Tibial nerve (tissue), 4 donors: Measurements from ENCODE around the gene CDHR5. TPM values are rescaled to one million over a fixed set of nuclear protein-coding genes. Genes with fewer than 3 reads are reported as not detected.

ENCODE experiments used
- DNase-seq, 2 donors: peaks; one replicate each; pipeline ENCODE4 v3.0.0-alpha.2; 2019; ENCODE audit warnings: low spot score in 2 of 2
- H3K27ac ChIP-seq, 4 donors: fragments of 200-600 bp; sonication (generic) in 3 of 4; one replicate each; pipeline ENCODE4 v1.5.1; 2017 to 2019; ENCODE audit warnings: mild to moderate bottlenecking in 1 of 4
- H3K27me3 ChIP-seq, 2 donors: fragments of 200-600 bp; sonication (generic) in 1 of 2; one replicate each; pipeline versions ENCODE4 v1.5.1 to v1.6.0; 2017 to 2019
- H3K36me3 ChIP-seq, 3 donors: fragments of 200-600 bp; sonication (generic); one replicate each; pipeline ENCODE4 v1.5.1; 2018 to 2019
- H3K4me1 ChIP-seq, 4 donors: fragments of 200-600 bp; sonication (generic) in 3 of 4; one replicate each; pipeline ENCODE4 v1.5.1; 2017 to 2019
- H3K4me3 ChIP-seq, 4 donors: fragments of 200-600 bp; sonication (generic) in 3 of 4; one replicate each; pipeline ENCODE4 v1.5.1; 2017 to 2019; ENCODE audit warnings: mild to moderate bottlenecking in 1 of 4, moderate library complexity in 1 of 4
- H3K9me3 ChIP-seq, 4 donors: fragments of 200-600 bp; sonication (generic) in 3 of 4; one replicate each; pipeline ENCODE4 v1.5.1; 2017 to 2019
- EP300 ChIP-seq, 2 donors: sonication (generic); formaldehyde crosslinking; IDR thresholded peaks; one replicate each; pipeline ENCODE4 v1.6.1; 2017; ENCODE audit warnings: antibody characterized with exemption in 2 of 2, mild to moderate bottlenecking in 1 of 2
- POLR2A ChIP-seq, 2 donors: fragments of 450-650 bp; IDR thresholded peaks; one replicate each; pipeline ENCODE4 v1.6.1; 2017; ENCODE audit warnings: antibody characterized with exemption in 2 of 2, mild to moderate bottlenecking in 2 of 2, moderate library complexity in 2 of 2
- WGBS, 2 donors: methylation state at CpG; one replicate each; pipeline ENCODE4 v1.1.5; 2018; 5-methylcytosine and 5-hydroxymethylcytosine counted together
- total RNA-seq, 4 donors: library from RNA; depleted of rRNA; stranded (reverse); fragments of >200 nt; gene quantifications; one replicate each; pipeline ENCODE4 v1.1.0, GENCODE V29; 2016
- TF ChIP-seq, protein P1 (sequence below), 5 experiments: fragments of 200-600 bp in 3 of 5; fragments of 450-650 bp in 2 of 5; sonication (generic) in 3 of 5; IDR thresholded peaks; one replicate each; pipeline ENCODE4 v1.5.1; 2016 to 2019; ENCODE audit warnings: antibody characterized with exemption in 5 of 5, mild to moderate bottlenecking in 3 of 5, moderate library complexity in 2 of 5

Gene CDHR5
- total RNA-seq, 4 donors from 2014 or later, result not detected

- DNase-seq, result no peak
- H3K4me3 ChIP-seq, result peak within 1 kb of the TSS in 3 of 4 donors; percentile 3 to 32 (median 6)
- no peak for TF ChIP-seq POLR2A (IDR thresholded peaks at IDR 0.05)
- TF ChIP-seq, protein P1, sequence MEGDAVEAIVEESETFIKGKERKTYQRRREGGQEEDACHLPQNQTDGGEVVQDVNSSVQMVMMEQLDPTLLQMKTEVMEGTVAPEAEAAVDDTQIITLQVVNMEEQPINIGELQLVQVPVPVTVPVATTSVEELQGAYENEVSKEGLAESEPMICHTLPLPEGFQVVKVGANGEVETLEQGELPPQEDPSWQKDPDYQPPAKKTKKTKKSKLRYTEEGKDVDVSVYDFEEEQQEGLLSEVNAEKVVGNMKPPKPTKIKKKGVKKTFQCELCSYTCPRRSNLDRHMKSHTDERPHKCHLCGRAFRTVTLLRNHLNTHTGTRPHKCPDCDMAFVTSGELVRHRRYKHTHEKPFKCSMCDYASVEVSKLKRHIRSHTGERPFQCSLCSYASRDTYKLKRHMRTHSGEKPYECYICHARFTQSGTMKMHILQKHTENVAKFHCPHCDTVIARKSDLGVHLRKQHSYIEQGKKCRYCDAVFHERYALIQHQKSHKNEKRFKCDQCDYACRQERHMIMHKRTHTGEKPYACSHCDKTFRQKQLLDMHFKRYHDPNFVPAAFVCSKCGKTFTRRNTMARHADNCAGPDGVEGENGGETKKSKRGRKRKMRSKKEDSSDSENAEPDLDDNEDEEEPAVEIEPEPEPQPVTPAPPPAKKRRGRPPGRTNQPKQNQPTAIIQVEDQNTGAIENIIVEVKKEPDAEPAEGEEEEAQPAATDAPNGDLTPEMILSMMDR (IDR thresholded peaks at IDR 0.05), result no peak
- TF ChIP-seq EP300 (IDR thresholded peaks at IDR 0.05), result no peak
- WGBS, 2 donors, result 6 to 20% methylated on average over 50 to 66 of the region's 100 CpGs
- H3K36me3 ChIP-seq, result peaks cover 0 to 21% (median 0%) of the 10 kb centered on the region in 3 donors
- H3K4me1 ChIP-seq, result peaks cover 0 to 44% (median 20%) of the 10 kb centered on the region in 4 donors
- no peak within 1 kb of the TSS for H3K27ac ChIP-seq
- no peaks in the 10 kb centered on the region for H3K9me3 ChIP-seq
- H3K27me3 ChIP-seq, result peaks cover 0 to 36% of the 10 kb centered on the region in 2 donors
Measured at GRCh38 chr11:636511-637332, 12.0 kb upstream of the CDHR5 start, which contains the start of gene DRD4. DRD4 (plus strand) TSS chr11:637269; CDS start chr11:637305, 36 bp downstream.

GRCh38 chr11:635945-636510 lies 11.3 kb upstream of the CDHR5 start:
- peaks cover 0 to 36% of the 10 kb centered on the region in 2 donors for H3K27me3 ChIP-seq
- peaks cover 0 to 44% (median 20%) of the 10 kb centered on the region in 4 donors for H3K4me1 ChIP-seq
- peaks cover 0 to 14% (median 0%) of the 10 kb centered on the region in 3 donors for H3K36me3 ChIP-seq
- DNase-seq, result no peak
- TF ChIP-seq POLR2A (IDR thresholded peaks at IDR 0.05) (no peak), EP300 (IDR thresholded peaks at IDR 0.05) (no peak)
- TF ChIP-seq, protein P1 (IDR thresholded peaks at IDR 0.05), result no peak
- H3K9me3 ChIP-seq, result no peaks in the 10 kb centered on the region
- no peak overlapping the region for H3K4me3 ChIP-seq
- H3K27ac ChIP-seq, result no peak overlapping the region
- WGBS, 2 donors, result 68% methylated on average over 21 to 22 of the region's 22 CpGs

DNA sequence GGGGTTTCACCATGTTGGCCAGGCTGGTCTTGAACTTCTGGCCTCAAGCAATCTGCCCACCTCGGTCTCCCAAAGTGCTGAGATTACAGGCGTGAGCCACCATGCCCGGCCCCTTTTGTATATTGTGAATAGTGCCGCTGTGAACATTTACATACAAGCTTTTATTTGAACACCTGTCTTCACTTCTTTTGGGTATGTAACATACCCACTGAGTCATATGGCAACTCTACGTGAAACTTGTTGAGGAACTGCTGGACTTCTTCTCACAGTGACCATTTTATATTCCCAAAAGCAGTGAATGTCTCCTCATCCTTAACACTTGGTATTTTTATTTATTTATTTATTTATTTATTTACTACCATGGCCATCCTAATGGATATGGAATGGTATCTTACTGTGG lies 6.1 kb upstream of the CDHR5 start:
- Histone ChIP-seq H3K27ac (no peak overlapping the region), H3K9me3 (no peaks in the 10 kb centered on the region), H3K27me3 (peaks cover 0 to 10% of the 10 kb centered on the region in 2 donors), H3K4me1 (peaks cover 0 to 8% (median 3%) of the 10 kb centered on the region in 4 donors), H3K4me3 (no peak overlapping the region), H3K36me3 (peaks cover 0 to 10% (median 0%) of the 10 kb centered on the region in 3 donors)
- 90 to 92% methylated on average over 5 of the region's 5 CpGs for WGBS, 2 donors
- DNase-seq, result no peak
- TF ChIP-seq, protein P1 (IDR thresholded peaks at IDR 0.05), result no peak
- TF ChIP-seq EP300 (IDR thresholded peaks at IDR 0.05), result no peak

- H3K9me3 ChIP-seq, result no peaks in the 10 kb centered on the region
- DNase-seq, result no peak
- peaks cover 0 to 25% of the 10 kb centered on the region in 2 donors for H3K27me3 ChIP-seq
- WGBS, 2 donors, result 61 to 63% methylated on average over 10 of the region's 10 CpGs
- H3K27ac ChIP-seq, result no peak overlapping the region
- TF ChIP-seq, protein P1 (IDR thresholded peaks at IDR 0.05), result no peak
- TF ChIP-seq POLR2A (IDR thresholded peaks at IDR 0.05) (no peak), EP300 (IDR thresholded peaks at IDR 0.05) (no peak)
- H3K4me1 ChIP-seq, result peaks cover 0 to 16% (median 3%) of the 10 kb centered on the region in 4 donors
- H3K4me3 ChIP-seq, result no peak overlapping the region
- H3K36me3 ChIP-seq, result peaks cover 0 to 13% (median 0%) of the 10 kb centered on the region in 3 donors
Measured at GRCh38 chr11:629237-629583, 4.5 kb upstream of the CDHR5 start.

- Histone ChIP-seq H3K9me3 (no peaks in the 10 kb centered on the region), H3K4me3 (no peak overlapping the region), H3K27ac (no peak overlapping the region), H3K27me3 (peaks cover 0 to 37% of the 10 kb centered on the region in 2 donors), H3K36me3 (peaks cover 0 to 25% (median 0%) of the 10 kb centered on the region in 3 donors), H3K4me1 (peaks cover 0 to 16% (median 3%) of the 10 kb centered on the region in 4 donors)
- TF ChIP-seq, protein P1 (IDR thresholded peaks at IDR 0.05), result no peak
- TF ChIP-seq POLR2A (IDR thresholded peaks at IDR 0.05) (no peak), EP300 (IDR thresholded peaks at IDR 0.05) (no peak)
- DNase-seq, result no peak
- 94 to 95% methylated on average over 31 of the region's 31 CpGs for WGBS, 2 donors
Measured at GRCh38 chr11:628056-628455, 3.3 kb upstream of the CDHR5 start.
